ENCODE data around the gene RYR3.

GRCh38 chr15:33840615-33841014, 529.8 kb downstream of the RYR3 start:
- TF ChIP-seq CTCF (conservative IDR thresholded peaks at IDR 0.05 in 1 of 2, IDR thresholded peaks at IDR 0.05 in 1 of 2; ENCODE audit: extremely low read depth in 1 of 2, insufficient read depth in 1 of 2, low read depth in 1 of 2, low read length in 2 of 2) (no peak), EZH2 (IDR thresholded peaks at IDR 0.05; ENCODE audit: borderline replicate concordance, low read length) (no peak)
